Inferior parietal cortex (tissue), 1 donor: ENCODE results near the gene KCTD4.

Experiments
- DNase-seq: peaks from one replicate; pipeline ENCODE4 v3.0.0-alpha.2; 2016; ENCODE audit errors: extremely low spot score

Gene KCTD4

GRCh38 chr13:45178349-45179162, 22.3 kb downstream of the KCTD4 start:
- DNase-seq: no peak

GRCh38 chr13:45174478-45174877, 26.4 kb downstream of the KCTD4 start:
- DNase-seq: no peak

GRCh38 chr13:45168555-45168930, 32.3 kb downstream of the KCTD4 start:
- DNase-seq: no peak

- no peak for DNase-seq
Observed at GRCh38 chr13:45167611-45168554, 33.0 kb downstream of the KCTD4 start.

GRCh38 chr13:45166858-45167257, 34.0 kb downstream of the KCTD4 start:
- DNase-seq: no peak

- no peak for DNase-seq
Observed at GRCh38 chr13:45162821-45163220, 38.0 kb downstream of the KCTD4 start.

- DNase-seq: no peak
Observed at GRCh38 chr13:45162194-45162593, 38.7 kb downstream of the KCTD4 start.

GRCh38 chr13:45156565-45157361, 44.1 kb downstream of the KCTD4 start:
- DNase-seq: no peak

- no peak for DNase-seq
Observed at GRCh38 chr13:45149964-45150363, 50.9 kb downstream of the KCTD4 start.

- peak; percentile 43 for DNase-seq
Observed at GRCh38 chr13:45143346-45143751, 57.5 kb downstream of the KCTD4 start.
